Ramos (cell line): ENCODE results near the gene IBSP.

Experiments used
- in situ Hi-C: fragments of 300-500 bp; cut with MboI; formaldehyde crosslinking; loops from one replicate; pipeline ENCODE4 v1.14.3; 2022; ENCODE audit warnings: low sequenced_read_pairs; ENCODE audit not compliant: unreplicated experiment

Gene IBSP

GRCh38 chr4:87835197-87835596, 35.8 kb downstream of the IBSP start:
- in situ Hi-C loops, result loop anchor here (25.0 kb wide), 1 partner anchor 473 kb away; no protein-coding TSS in a partner anchor

GRCh38 chr4:87835743-87836142, 36.4 kb downstream of the IBSP start:
- in situ Hi-C loops, result loop anchor here (25.0 kb wide), 1 partner anchor 473 kb away; no protein-coding TSS in a partner anchor

DNA sequence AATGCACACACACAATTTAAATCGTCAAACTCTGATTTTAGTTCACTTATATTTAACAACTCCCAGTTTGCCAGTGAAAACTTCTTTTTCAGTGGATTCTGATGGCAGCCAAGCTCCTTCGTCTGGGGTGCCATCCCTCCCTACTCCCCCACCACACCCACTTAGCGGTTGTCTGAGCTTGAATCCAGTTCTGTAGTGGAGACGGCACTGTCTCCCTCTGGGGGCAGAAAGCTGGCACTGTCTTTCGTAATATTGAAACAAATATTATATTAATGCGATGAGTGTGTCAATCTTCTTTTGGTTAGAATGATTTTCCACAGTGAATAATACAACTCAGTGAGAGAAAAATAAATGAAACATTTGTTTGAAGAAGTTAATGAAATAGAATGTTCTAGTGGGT, 38.9 kb downstream of the IBSP start:
- in situ Hi-C loops, result loop anchor here (25.0 kb wide), 1 partner anchor 476 kb away; no protein-coding TSS in a partner anchor

DNA sequence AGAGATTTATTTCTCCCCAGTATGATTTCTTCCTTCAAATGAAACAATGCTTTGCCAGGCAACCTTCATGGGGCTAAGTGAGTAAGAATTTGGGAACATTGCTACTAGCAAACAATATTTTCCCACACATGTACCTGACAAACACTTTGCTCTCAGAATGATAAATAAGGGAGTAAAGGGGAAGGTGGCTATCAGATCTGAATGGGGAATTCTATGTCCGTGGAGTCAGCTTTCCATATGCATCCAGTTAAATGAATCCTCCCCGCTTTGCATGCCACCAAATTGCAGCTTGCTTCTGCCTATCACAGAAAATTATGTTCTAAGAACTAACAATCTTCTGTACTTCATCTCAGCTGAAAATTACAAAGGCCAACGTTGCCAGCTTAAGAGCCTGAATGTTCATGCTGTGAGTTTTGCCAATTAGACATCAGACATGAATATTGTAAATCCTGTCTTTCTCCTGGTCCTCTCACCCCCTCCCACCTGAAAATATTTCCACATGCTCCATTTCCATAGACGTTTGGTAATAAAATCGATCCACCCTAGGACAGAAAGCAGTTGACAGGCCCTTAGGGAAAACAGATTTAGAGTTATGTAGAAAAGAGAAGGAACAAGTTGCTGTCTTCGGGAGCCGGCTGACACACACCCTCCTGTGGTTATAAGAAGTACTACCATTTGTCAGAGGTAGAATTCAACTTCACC, 39.7 kb downstream of the IBSP start:
- in situ Hi-C loops, result loop anchor here (25.0 kb wide), 1 partner anchor 477 kb away; no protein-coding TSS in a partner anchor

DNA sequence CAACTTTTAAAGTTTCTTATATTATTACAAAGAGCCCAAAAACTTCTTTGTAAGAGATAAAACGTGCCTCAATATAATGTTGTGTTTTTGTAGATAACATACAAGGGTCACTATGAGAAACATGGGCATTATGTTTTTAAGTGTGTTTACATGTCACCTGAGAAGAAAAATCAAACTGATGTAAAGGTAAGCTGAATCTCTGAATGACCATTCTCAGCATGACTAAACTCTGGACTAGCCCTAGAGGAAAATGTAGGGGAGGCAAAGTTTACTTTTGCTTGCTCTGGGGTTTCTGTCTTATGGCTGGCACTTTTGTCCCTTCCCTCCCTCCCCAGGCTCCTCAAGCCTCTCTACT, 40.2 kb downstream of the IBSP start:
- in situ Hi-C loops, result loop anchor here (25.0 kb wide), 1 partner anchor 477 kb away; no protein-coding TSS in a partner anchor

DNA sequence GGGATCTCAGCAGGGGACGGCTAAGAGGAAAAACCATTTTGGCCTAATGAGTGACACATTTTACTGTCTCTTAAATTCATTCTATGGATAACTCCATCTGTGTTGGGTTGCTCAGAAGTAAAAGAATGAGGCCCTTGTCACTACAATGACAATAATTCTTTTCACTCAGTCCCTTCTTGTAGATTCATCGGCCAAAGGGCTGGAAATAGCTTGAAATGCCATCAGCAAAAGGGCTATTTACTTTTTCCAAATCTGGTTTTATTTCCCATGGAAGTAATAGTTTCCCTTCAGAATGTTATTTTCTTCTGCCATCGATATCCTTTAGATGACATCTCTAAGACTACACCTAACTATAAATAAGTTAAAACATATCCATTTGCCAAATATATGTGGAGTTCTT, 40.8 kb downstream of the IBSP start:
- in situ Hi-C loops, result loop anchor here (25.0 kb wide), 1 partner anchor 478 kb away; no protein-coding TSS in a partner anchor

DNA sequence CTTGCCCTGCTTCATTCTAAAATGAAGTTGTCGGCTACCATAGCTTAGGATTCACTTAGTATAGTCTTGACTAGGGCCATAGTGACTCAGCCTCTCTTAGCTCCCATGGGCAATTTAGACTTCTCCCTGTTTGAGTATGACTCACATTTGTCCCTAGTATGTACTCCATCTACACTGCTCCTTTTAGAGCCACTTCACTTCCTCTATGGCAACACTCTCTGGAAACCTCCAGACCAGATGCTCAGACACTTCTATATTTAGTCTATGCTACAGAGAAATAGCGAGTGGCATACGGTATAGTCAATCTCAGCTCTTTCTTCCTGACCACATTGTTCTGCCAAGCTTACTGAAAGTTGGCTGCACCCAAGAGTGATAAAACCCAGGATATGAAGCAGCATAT, 44.6 kb downstream of the IBSP start:
- in situ Hi-C loops, result loop anchor here (25.0 kb wide), 1 partner anchor 482 kb away; no protein-coding TSS in a partner anchor

- in situ Hi-C loops, result loop anchor here (25.0 kb wide), 1 partner anchor 482 kb away; no protein-coding TSS in a partner anchor
Measured at GRCh38 chr4:87844452-87844851, 45.1 kb downstream of the IBSP start.

DNA sequence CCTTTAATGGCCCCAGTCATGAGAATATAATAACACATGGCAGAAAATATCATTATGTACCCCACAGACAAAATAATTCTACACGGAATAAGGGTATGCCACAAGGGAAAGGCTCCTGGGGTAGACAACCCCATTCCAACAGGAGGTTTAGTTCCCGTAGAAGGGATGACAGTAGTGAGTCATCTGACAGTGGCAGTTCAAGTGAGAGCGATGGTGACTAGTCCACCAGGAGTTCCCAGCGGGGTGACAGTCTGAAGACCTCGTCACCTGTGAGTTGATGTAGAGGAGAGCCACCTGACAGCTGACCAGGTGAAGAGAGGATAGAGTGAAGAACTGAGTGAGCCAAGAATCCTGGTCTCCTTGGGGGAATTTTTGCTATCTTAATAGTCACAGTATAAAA, 46.9 kb downstream of the IBSP start:
- in situ Hi-C loops, result loop anchor here (25.0 kb wide), 1 partner anchor 484 kb away; no protein-coding TSS in a partner anchor

DNA sequence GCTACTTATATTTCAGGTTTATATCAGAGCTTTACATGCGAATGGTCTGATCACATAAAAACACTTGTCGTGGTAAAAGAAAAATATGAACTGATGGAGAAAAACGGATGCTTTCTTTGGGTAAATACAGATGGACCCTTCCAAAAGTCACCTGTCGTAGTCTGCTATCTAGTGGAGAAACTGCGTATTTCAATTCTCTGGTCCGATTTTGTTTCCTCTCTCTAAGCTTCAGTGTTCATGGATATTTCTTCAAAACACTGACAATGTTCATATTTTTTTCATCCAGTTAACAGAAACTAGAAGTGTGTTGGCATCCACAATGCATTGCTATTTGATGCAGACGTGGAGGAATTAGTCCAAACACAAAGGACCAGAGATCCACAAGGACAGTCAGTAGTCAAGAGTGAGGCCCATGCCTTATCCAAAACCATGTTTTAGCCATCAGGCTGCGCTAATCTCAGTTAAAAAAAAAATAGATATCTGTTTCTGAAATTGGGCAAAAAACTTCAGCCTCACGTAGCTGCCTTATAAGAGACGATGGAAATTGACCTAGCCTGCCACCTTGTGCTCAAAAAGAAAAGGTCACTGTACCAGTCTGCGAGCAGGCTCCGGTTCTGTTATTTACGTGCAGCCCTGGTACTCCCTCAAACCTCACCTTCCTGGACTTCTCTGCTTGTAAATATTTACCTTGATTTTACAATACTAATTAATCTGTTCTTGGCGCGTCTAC, 49.4 kb downstream of the IBSP start:
- in situ Hi-C loops, result loop anchor here (25.0 kb wide), 1 partner anchor 486 kb away; no protein-coding TSS in a partner anchor

GRCh38 chr4:87849612-87850011, 50.3 kb downstream of the IBSP start:
- in situ Hi-C loops, result loop anchor here (25.0 kb wide), 2 partner anchors 363 to 487 kb away; no protein-coding TSS in a partner anchor

- in situ Hi-C loops, result loop anchor here (25.0 kb wide), 1 partner anchor 361 kb away; no protein-coding TSS in a partner anchor
Measured at GRCh38 chr4:87851332-87851731, 52.0 kb downstream of the IBSP start.

GRCh38 chr4:87851953-87852352, 52.6 kb downstream of the IBSP start:
- in situ Hi-C loops, result loop anchor here (25.0 kb wide), 1 partner anchor 360 kb away; no protein-coding TSS in a partner anchor

GRCh38 chr4:87853108-87853507, 53.8 kb downstream of the IBSP start:
- in situ Hi-C loops, result loop anchor here (25.0 kb wide), 1 partner anchor 359 kb away; no protein-coding TSS in a partner anchor

DNA sequence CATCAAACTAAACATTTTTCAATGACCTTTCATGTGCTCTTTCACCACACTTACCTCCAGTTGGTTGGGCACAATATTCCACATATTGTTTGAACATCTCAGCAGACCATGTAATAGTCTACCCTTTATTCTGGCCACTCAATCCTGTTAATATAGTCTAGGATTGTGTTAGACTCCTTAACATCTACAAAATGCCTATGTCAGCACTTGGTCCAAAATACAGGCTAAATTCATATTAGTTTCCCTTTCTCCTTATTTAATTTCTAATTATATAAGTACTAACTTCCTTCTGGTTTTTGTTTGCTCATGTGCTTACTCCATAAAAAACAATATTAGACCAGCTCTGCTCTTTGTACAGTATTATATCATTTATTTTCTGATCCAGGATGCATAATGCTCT, 54.5 kb downstream of the IBSP start:
- in situ Hi-C loops, result loop anchor here (25.0 kb wide), 1 partner anchor 358 kb away; no protein-coding TSS in a partner anchor

DNA sequence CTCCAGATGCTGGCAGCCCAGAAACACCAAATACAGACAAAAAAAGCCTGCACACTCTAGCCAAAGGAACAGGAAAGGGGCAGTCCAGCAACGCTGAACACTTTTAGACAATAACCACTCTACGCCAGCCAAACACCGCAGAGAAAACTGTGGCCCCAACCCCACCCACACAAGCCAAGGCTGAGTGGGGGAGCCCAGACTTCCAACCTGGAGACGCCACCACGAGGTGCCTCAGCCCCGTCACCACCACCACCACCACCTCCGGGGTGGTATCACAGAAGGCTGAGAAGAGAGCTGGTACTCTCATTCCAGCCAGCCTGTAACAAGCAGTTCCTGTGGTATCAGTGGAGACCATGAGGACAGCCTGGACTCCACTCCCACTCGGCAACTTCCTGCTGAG, 56.2 kb downstream of the IBSP start:
- in situ Hi-C loops, result loop anchor here (25.0 kb wide), 1 partner anchor 357 kb away; no protein-coding TSS in a partner anchor

- in situ Hi-C loops, result loop anchor here (25.0 kb wide), 1 partner anchor 355 kb away; no protein-coding TSS in a partner anchor
Measured at GRCh38 chr4:87856816-87857215, 57.5 kb downstream of the IBSP start.

GRCh38 chr4:87857789-87858188, 58.4 kb downstream of the IBSP start:
- in situ Hi-C loops, result loop anchor here (25.0 kb wide), 1 partner anchor 355 kb away; no protein-coding TSS in a partner anchor
